Body of pancreas (tissue), 4 donors: Measurements from ENCODE around the gene CNPY1.

ENCODE experiments used
- POLR2A ChIP-seq, 3 donors: fragments of 450-650 bp; IDR thresholded peaks; one replicate each; pipeline ENCODE4 v1.6.1; 2016; ENCODE audit warnings: antibody characterized with exemption in 3 of 3, mild to moderate bottlenecking in 2 of 3
- TF ChIP-seq, protein P1 (sequence below), 7 experiments: fragments of 450-650 bp in 4 of 7; fragments of 200-600 bp in 3 of 7; sonication (generic) in 3 of 7; IDR thresholded peaks; one replicate each; pipeline ENCODE4 v1.5.1; 2016 to 2019; ENCODE audit warnings: antibody characterized with exemption in 7 of 7

DNA sequence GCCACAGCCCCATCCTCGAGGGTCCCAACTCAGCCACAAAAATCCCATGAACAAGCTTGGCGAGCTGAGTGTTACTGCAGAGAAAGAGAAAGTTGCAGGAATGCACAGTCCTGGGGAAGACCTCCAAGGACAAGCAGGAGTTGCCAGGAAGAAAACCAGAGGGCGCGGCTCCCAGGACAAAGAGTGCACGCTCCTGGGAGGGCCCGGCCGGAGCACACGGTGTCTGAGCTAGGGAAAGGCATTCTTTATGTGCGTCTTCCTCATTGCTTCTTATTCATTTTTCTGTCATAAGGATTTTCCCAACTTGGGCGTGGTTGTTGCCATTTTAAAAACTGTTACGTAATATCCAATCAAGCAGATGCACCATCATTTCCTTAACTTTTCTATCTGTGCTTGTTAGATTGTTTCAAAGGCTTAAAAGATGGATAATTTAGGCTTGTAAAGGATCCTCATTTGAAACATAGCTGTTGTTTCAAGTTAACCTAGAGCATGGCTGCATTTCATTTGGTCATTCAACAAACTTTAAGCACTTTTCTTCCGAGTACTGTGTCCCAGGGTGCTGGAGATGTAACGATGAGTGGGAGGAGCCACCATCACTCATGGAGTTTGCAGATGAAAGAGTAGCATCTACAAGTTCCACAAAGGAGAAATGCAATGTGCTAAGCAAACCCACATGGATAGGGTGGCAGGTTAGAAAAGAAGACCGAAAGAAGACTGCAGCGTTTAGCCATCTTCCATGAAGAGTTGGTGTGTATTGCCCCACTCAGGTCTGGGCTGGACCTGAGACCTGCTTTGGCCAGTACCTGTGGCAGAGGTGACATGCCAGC, 5.6 kb upstream of the CNPY1 start:
- TF ChIP-seq, protein P1, sequence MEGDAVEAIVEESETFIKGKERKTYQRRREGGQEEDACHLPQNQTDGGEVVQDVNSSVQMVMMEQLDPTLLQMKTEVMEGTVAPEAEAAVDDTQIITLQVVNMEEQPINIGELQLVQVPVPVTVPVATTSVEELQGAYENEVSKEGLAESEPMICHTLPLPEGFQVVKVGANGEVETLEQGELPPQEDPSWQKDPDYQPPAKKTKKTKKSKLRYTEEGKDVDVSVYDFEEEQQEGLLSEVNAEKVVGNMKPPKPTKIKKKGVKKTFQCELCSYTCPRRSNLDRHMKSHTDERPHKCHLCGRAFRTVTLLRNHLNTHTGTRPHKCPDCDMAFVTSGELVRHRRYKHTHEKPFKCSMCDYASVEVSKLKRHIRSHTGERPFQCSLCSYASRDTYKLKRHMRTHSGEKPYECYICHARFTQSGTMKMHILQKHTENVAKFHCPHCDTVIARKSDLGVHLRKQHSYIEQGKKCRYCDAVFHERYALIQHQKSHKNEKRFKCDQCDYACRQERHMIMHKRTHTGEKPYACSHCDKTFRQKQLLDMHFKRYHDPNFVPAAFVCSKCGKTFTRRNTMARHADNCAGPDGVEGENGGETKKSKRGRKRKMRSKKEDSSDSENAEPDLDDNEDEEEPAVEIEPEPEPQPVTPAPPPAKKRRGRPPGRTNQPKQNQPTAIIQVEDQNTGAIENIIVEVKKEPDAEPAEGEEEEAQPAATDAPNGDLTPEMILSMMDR (IDR thresholded peaks at IDR 0.05), result no peak
- no peak for TF ChIP-seq POLR2A (IDR thresholded peaks at IDR 0.05)
